ENCODE measurements around the gene GINS1. TPM values are rescaled to one million over a fixed set of nuclear protein-coding genes. Genes with fewer than 3 reads are reported as not detected.

The GINS1 gene
- total RNA-seq, 1 experiment from 2014 or later, result 6.0 TPM

DNA sequence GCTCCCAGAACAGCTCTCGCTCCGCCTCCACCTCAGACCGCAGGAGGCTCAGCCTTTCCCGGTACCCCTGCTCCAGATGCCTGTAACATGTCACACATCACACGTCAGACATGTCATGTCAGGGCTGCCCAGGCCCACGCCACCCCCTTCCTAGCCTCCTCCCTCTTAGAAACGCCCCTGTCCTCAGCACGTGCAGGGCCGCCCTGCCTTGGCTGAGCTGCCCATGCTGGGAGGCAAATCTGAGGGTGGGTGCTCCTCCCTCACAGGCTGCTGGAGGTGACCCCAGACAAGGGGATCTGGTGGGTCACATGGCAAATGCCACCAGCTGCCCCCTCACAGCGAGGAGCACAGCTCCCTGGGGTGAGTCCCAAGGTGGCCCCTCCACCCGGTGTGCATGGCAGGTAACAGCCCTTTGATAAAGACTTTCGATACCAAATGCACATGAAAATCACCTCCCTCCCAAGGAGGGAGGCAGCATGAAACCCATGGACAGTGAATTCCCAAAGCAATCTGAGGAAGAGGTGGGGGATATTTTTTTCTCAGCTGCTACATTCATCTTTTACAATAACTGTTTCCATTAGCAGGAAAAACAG is 84.1 kb downstream of the GINS1 start:
- no peak overlapping the region for H3K4me3 Mint-ChIP-seq (ENCODE audit: unreplicated experiment)
- H3K27me3 Mint-ChIP-seq (ENCODE audit: insufficient read depth, unreplicated experiment), result peaks cover 10% of the 10 kb centered on the region
- ChIA-PET POLR2A (no interaction called here), CTCF (interaction anchor here (0.6 to 3.1 kb wide), 4 partner anchors 12 to 619 kb away, joined by 3 to 17 read pairs (median 6); no protein-coding TSS in a partner anchor)
- no peak for DNase-seq (ENCODE audit: unreplicated experiment)
- H3K9me3 Mint-ChIP-seq (ENCODE audit: unreplicated experiment), result no peaks in the 10 kb centered on the region
- intact Hi-C loops (cut with micrococcal nuclease), result no loop called here
- no TSS peak for BruUV-seq (replicated peaks)
- peaks cover 2% of the 10 kb centered on the region for H3K4me1 Mint-ChIP-seq (ENCODE audit: insufficient read depth, unreplicated experiment)
- no peaks in the 10 kb centered on the region for H3K36me3 Mint-ChIP-seq (ENCODE audit: insufficient read depth, unreplicated experiment)
- TF ChIP-seq, protein P1, sequence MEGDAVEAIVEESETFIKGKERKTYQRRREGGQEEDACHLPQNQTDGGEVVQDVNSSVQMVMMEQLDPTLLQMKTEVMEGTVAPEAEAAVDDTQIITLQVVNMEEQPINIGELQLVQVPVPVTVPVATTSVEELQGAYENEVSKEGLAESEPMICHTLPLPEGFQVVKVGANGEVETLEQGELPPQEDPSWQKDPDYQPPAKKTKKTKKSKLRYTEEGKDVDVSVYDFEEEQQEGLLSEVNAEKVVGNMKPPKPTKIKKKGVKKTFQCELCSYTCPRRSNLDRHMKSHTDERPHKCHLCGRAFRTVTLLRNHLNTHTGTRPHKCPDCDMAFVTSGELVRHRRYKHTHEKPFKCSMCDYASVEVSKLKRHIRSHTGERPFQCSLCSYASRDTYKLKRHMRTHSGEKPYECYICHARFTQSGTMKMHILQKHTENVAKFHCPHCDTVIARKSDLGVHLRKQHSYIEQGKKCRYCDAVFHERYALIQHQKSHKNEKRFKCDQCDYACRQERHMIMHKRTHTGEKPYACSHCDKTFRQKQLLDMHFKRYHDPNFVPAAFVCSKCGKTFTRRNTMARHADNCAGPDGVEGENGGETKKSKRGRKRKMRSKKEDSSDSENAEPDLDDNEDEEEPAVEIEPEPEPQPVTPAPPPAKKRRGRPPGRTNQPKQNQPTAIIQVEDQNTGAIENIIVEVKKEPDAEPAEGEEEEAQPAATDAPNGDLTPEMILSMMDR (IDR thresholded peaks at IDR 0.05; ENCODE audit: unreplicated experiment), result no peak
- no peak overlapping the region for H3K27ac Mint-ChIP-seq (ENCODE audit: low read depth, unreplicated experiment)

DNA sequence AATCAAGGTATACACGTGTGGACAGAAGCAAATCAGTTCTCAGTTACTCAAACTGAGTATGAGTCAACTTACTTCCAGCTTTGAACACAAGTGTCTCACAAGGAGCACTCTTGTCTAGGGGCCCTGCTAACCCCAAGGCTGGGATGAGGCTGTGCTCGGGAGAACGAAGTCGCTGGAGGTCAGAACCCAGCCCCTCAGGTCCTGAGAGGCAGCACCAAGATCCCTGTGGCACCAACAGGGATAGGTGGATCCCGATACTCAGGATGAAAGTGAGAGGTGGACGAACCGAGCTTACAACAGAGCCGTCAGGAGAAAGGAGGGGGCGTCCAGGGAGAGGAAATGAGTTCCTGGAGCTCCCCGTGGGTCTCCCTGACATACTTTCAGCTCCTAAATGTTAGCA is 85.7 kb downstream of the GINS1 start:
- DNase-seq (ENCODE audit: unreplicated experiment), result no peak
- TF ChIP-seq, protein P1 (IDR thresholded peaks at IDR 0.05; ENCODE audit: unreplicated experiment), result no peak
- H3K9me3 Mint-ChIP-seq (ENCODE audit: unreplicated experiment), result no peaks in the 10 kb centered on the region
- no TSS peak for BruUV-seq (replicated peaks)
- ChIA-PET POLR2A (interaction anchor here (1.0 to 1.6 kb wide), 2 partner anchors 14 to 72 kb away, joined by 3 to 4 read pairs; no protein-coding TSS in a partner anchor), CTCF (interaction anchor here (0.7 to 3.1 kb wide), 4 partner anchors 12 to 56 kb away, joined by 3 to 17 read pairs (median 4); no protein-coding TSS in a partner anchor)
- H3K4me1 Mint-ChIP-seq (ENCODE audit: insufficient read depth, unreplicated experiment), result peaks cover 5% of the 10 kb centered on the region
- no peak overlapping the region for H3K4me3 Mint-ChIP-seq (ENCODE audit: unreplicated experiment)
- no peak overlapping the region for H3K27ac Mint-ChIP-seq (ENCODE audit: low read depth, unreplicated experiment)
- peaks cover 10% of the 10 kb centered on the region for H3K27me3 Mint-ChIP-seq (ENCODE audit: insufficient read depth, unreplicated experiment)
- intact Hi-C loops (cut with micrococcal nuclease), result no loop called here
- H3K36me3 Mint-ChIP-seq (ENCODE audit: insufficient read depth, unreplicated experiment), result no peaks in the 10 kb centered on the region

DNA sequence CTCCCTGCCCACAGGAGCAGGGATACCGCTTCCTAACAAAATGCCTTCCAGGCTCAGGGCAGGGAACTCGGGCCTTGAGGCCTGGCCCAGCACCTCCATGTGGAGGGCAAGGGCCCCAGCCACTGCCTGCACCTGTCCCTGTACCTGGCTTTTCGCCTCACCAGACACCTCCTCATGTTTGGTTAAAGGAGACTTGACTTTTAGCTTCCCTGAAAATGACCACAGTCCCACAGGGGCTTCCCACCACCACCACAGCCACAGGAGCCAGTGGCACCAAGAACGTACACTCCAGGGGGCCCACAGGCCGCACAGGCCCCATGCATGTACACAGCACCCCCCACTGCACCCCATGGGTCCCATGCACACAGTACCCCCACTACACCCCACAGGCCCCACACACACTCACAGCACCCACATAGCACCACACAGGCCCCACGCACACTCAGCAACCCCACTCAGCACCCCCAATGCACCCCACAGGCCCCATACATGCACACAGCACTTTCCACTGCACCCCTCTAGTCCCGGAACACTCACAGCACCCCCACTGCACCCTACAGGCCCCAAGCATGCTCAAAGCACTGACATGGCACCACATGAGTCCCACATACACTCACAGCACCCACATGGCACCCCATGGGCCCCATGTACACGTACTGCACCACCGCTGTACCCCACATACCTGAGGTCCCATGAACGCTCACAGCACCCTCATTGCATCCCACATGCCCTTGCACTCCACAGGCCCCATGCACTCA is 86.5 kb downstream of the GINS1 start:
- no peak overlapping the region for H3K4me3 Mint-ChIP-seq (ENCODE audit: unreplicated experiment)
- H3K27me3 Mint-ChIP-seq (ENCODE audit: insufficient read depth, unreplicated experiment), result peaks cover 10% of the 10 kb centered on the region
- no TSS peak for BruUV-seq (replicated peaks)
- TF ChIP-seq, protein P1 (IDR thresholded peaks at IDR 0.05; ENCODE audit: unreplicated experiment), result no peak
- peaks cover 5% of the 10 kb centered on the region for H3K4me1 Mint-ChIP-seq (ENCODE audit: insufficient read depth, unreplicated experiment)
- DNase-seq (ENCODE audit: unreplicated experiment), result no peak
- intact Hi-C loops (cut with micrococcal nuclease), result no loop called here
- CTCF ChIA-PET, result interaction anchor here (0.8 to 3.1 kb wide), 3 partner anchors 23 to 315 kb away, joined by 4 to 17 read pairs (median 5); no protein-coding TSS in a partner anchor
- no peak overlapping the region for H3K27ac Mint-ChIP-seq (ENCODE audit: low read depth, unreplicated experiment)
- no peaks in the 10 kb centered on the region for H3K36me3 Mint-ChIP-seq (ENCODE audit: insufficient read depth, unreplicated experiment)
- POLR2A ChIA-PET, result no interaction called here
- H3K9me3 Mint-ChIP-seq (ENCODE audit: unreplicated experiment), result no peaks in the 10 kb centered on the region

DNA sequence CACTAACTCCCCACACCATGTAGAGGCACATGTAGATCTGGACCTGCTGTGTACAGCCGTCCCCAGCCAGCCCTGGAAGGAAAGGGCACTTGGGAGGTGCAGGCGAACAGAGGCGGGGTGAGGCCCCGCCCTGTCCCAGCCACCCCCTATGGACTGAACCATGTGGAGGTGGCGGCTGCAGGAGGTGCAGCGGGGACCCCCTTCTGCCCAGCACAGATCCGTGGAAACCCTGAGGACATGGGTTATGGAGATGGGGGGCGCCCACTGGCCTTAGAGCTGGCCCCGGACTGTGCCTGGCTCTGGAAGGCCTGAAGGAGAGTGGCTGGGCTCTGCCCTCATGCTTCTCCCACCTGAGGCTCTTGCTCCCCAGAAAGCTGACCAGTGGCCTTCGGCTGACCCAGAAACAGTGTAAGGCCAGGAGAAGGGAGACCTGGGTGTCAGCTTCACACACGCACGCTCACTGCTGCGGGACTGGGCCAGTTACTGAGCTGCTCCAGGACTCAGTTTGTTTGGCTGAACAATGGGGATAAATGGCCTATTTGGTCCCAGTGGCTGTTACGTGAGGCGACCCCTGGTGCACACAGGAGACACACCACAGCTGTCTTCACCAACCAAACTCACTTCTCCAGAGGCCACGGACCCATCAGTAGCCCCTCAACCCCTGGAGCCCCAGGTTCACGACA is 87.2 kb downstream of the GINS1 start:
- no peak for DNase-seq (ENCODE audit: unreplicated experiment)
- TF ChIP-seq, protein P1 (IDR thresholded peaks at IDR 0.05; ENCODE audit: unreplicated experiment), result no peak
- Mint-ChIP-seq H3K9me3 (ENCODE audit: unreplicated experiment) (no peaks in the 10 kb centered on the region), H3K36me3 (ENCODE audit: insufficient read depth, unreplicated experiment) (no peaks in the 10 kb centered on the region), H3K27me3 (ENCODE audit: insufficient read depth, unreplicated experiment) (peaks cover 10% of the 10 kb centered on the region), H3K4me1 (ENCODE audit: insufficient read depth, unreplicated experiment) (peaks cover 5% of the 10 kb centered on the region), H3K27ac (ENCODE audit: low read depth, unreplicated experiment) (no peak overlapping the region), H3K4me3 (ENCODE audit: unreplicated experiment) (no peak overlapping the region)
- CTCF ChIA-PET, result interaction anchor here (1.0 to 1.7 kb wide), 2 partner anchors 45 to 315 kb away, joined by 4 to 5 read pairs; no protein-coding TSS in a partner anchor
- intact Hi-C loops (cut with micrococcal nuclease), result no loop called here
- no TSS peak for BruUV-seq (replicated peaks)
- POLR2A ChIA-PET, result interaction anchor here (0.7 to 1.1 kb wide), 3 partner anchors 15 to 199 kb away, joined by 3 read pairs; no protein-coding TSS in a partner anchor
